ENCODE data around the gene CDX2. TPM values are rescaled to one million over a fixed set of nuclear protein-coding genes. Genes with fewer than 3 reads are reported as not detected.

The CDX2 gene
- total and polyA plus RNA-seq, 2 donors (not counting 1 experiment from before 2014, with no cell fraction given), result not detected

DNA sequence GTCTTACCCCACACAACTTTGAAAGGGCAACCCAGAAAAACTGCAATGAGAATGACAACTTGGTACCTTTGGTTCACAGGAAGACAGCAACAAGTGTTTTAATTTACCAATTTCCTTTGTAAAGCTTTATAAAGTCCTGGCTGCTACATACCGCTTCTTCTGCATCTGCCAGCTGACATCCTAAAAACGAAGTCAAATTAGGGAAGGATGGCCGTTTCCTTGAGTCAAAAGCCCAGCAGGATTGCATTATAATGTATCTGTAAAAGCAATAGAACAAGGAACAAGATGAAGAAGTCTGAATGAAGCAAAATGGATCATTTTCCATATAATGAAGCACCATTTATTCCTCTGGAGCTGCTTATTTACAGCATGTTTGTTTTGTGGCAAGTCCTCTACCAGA is 45.2 kb upstream of the CDX2 start:
- Histone ChIP-seq H3K9ac (ENCODE audit: low read length) (no peak overlapping the region), H3K9me3 (ENCODE audit: control extremely low read depth in 1 of 3, control insufficient read depth in 2 of 3, insufficient read depth in 1 of 3, low read length in 2 of 3) (peaks cover 0 to 3% (median 0%) of the 10 kb centered on the region in 3 donors), H3K27me3 (replicated peaks in 1 of 4; ENCODE audit: control extremely low read depth in 1 of 4, control insufficient read depth in 3 of 4, insufficient read depth in 4 of 4, low read length in 3 of 4) (no peaks in the 10 kb centered on the region), H3K36me3 (replicated peaks in 1 of 2; ENCODE audit: control extremely low read depth in 1 of 2, control insufficient read depth in 1 of 2, extremely low read depth in 1 of 2, insufficient read depth in 2 of 2, low read length in 1 of 2) (no peaks in the 10 kb centered on the region), H3K79me2 (ENCODE audit: control insufficient read depth, insufficient read depth, low read length) (no peaks in the 10 kb centered on the region), H3K4me2 (replicated peaks; ENCODE audit: low read depth, low read length, poor library complexity, severe bottlenecking) (no peak overlapping the region), H2AFZ (ENCODE audit: insufficient read depth, low read depth, low read length, poor library complexity, severe bottlenecking) (no peak overlapping the region), H3K4me3 (ENCODE audit: control extremely low read depth in 1 of 5, extremely low read depth in 1 of 5, insufficient read depth in 1 of 5, low read depth in 2 of 5, low read length in 4 of 5) (no peak overlapping the region), H3K4me1 (ENCODE audit: control insufficient read depth in 2 of 2, insufficient read depth in 2 of 2, low read length in 2 of 2) (peaks cover 2 to 12% of the 10 kb centered on the region in 2 donors), H4K20me1 (ENCODE audit: control insufficient read depth, insufficient read depth, low read length, poor library complexity, severe bottlenecking) (no peaks in the 10 kb centered on the region), H3K27ac (ENCODE audit: low read length in 2 of 2) (no peak overlapping the region)
- 100% methylated on average over 3 of the region's 3 CpGs for whole genome bisulfite sequencing (ENCODE audit: insufficient coverage)
- no peak for DNase-seq
- H3K27me3 Mint-ChIP-seq, result no peaks in the 10 kb centered on the region
- H3K9me3 Mint-ChIP-seq (ENCODE audit: insufficient read depth), result no peaks in the 10 kb centered on the region
- no peak overlapping the region for H3K4me3 Mint-ChIP-seq
- ATAC-seq (ENCODE audit: low read depth), result no peak
- TF ChIP-seq, protein P1, sequence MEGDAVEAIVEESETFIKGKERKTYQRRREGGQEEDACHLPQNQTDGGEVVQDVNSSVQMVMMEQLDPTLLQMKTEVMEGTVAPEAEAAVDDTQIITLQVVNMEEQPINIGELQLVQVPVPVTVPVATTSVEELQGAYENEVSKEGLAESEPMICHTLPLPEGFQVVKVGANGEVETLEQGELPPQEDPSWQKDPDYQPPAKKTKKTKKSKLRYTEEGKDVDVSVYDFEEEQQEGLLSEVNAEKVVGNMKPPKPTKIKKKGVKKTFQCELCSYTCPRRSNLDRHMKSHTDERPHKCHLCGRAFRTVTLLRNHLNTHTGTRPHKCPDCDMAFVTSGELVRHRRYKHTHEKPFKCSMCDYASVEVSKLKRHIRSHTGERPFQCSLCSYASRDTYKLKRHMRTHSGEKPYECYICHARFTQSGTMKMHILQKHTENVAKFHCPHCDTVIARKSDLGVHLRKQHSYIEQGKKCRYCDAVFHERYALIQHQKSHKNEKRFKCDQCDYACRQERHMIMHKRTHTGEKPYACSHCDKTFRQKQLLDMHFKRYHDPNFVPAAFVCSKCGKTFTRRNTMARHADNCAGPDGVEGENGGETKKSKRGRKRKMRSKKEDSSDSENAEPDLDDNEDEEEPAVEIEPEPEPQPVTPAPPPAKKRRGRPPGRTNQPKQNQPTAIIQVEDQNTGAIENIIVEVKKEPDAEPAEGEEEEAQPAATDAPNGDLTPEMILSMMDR (IDR thresholded peaks at IDR 0.05), result no peak
- no peak for TF ChIP-seq EZH2 (IDR thresholded peaks at IDR 0.05; ENCODE audit: borderline replicate concordance, insufficient read depth, low read depth, low read length, poor library complexity, severe bottlenecking)
- intact Hi-C loops (cut with micrococcal nuclease), result loop anchor here (5.0 kb wide), 1 partner anchor 33 kb away; no protein-coding TSS in a partner anchor
- ChIA-PET CTCF (interaction anchor here (1.0 kb wide), 1 partner anchor 16 kb away, joined by 4 read pairs; no protein-coding TSS in a partner anchor), POLR2A (no interaction called here)
- no peak overlapping the region for H3K27ac Mint-ChIP-seq
- peaks cover 12% of the 10 kb centered on the region for H3K4me1 Mint-ChIP-seq

DNA sequence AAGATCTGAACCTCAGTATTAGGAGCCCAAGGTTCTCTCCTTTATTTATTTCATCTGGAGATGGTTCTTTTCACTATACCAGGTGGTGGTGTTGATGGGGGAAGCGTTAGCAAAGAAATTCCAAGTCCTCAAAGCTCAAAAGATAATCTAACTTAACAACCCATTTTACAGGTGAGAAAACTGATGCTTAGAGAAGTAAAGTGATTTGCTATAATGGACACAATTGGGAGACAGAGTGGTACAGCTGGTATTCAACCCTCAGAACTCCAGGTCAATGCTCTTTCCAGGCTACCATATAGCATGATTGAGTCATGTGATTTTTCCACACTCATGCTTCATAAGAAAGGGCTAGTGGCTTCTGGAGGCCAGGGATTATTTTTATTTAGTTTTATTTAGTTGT is 44.4 kb upstream of the CDX2 start:
- H3K4me1 ChIP-seq (ENCODE audit: control insufficient read depth in 2 of 2, insufficient read depth in 2 of 2, low read length in 2 of 2), result peaks cover 2 to 12% of the 10 kb centered on the region in 2 donors
- no peaks in the 10 kb centered on the region for H3K36me3 ChIP-seq (replicated peaks in 1 of 2; ENCODE audit: control extremely low read depth in 1 of 2, control insufficient read depth in 1 of 2, extremely low read depth in 1 of 2, insufficient read depth in 2 of 2, low read length in 1 of 2)
- Mint-ChIP-seq H3K4me1 (peaks cover 12% of the 10 kb centered on the region), H3K27ac (no peak overlapping the region), H3K9me3 (ENCODE audit: insufficient read depth) (no peaks in the 10 kb centered on the region), H3K4me3 (no peak overlapping the region), H3K27me3 (no peaks in the 10 kb centered on the region)
- intact Hi-C loops (cut with micrococcal nuclease), result loop anchor here (5.0 kb wide), 1 partner anchor 34 kb away; no protein-coding TSS in a partner anchor
- H3K9me3 ChIP-seq (ENCODE audit: control extremely low read depth in 1 of 3, control insufficient read depth in 2 of 3, insufficient read depth in 1 of 3, low read length in 2 of 3), result peaks cover 0 to 3% (median 0%) of the 10 kb centered on the region in 3 donors
- H4K20me1 ChIP-seq (ENCODE audit: control insufficient read depth, insufficient read depth, low read length, poor library complexity, severe bottlenecking), result no peaks in the 10 kb centered on the region
- no peak overlapping the region for H3K4me2 ChIP-seq (replicated peaks; ENCODE audit: low read depth, low read length, poor library complexity, severe bottlenecking)
- no peaks in the 10 kb centered on the region for H3K79me2 ChIP-seq (ENCODE audit: control insufficient read depth, insufficient read depth, low read length)
- ChIA-PET POLR2A (no interaction called here), CTCF (interaction anchor here (1.0 kb wide), 1 partner anchor 16 kb away, joined by 4 read pairs; no protein-coding TSS in a partner anchor)
- no peak overlapping the region for H3K9ac ChIP-seq (ENCODE audit: low read length)
- no peak for DNase-seq
- no peaks in the 10 kb centered on the region for H3K27me3 ChIP-seq (replicated peaks in 1 of 4; ENCODE audit: control extremely low read depth in 1 of 4, control insufficient read depth in 3 of 4, insufficient read depth in 4 of 4, low read length in 3 of 4)
- TF ChIP-seq, protein P1 (IDR thresholded peaks at IDR 0.05), result no peak
- no peak for TF ChIP-seq EZH2 (IDR thresholded peaks at IDR 0.05; ENCODE audit: borderline replicate concordance, insufficient read depth, low read depth, low read length, poor library complexity, severe bottlenecking)
- H2AFZ ChIP-seq (ENCODE audit: insufficient read depth, low read depth, low read length, poor library complexity, severe bottlenecking), result no peak overlapping the region
- no peak overlapping the region for H3K27ac ChIP-seq (ENCODE audit: low read length in 2 of 2)
- no peak overlapping the region for H3K4me3 ChIP-seq (ENCODE audit: control extremely low read depth in 1 of 5, extremely low read depth in 1 of 5, insufficient read depth in 1 of 5, low read depth in 2 of 5, low read length in 4 of 5)
- WGBS (ENCODE audit: insufficient coverage), result no CpG with 5 or more reads among the region's 1 CpG
- no peak for ATAC-seq (ENCODE audit: low read depth)

All from B cell (primary cell).